Dendritic cell treated with granulocyte-macrophage colony-stimulating factor and Interleukin-4, amounts not matched to agents 40 ng/mL and 50 ng/mL, for 4 days (primary cell): ENCODE measurements around the gene TTC1.

Experiments used
- H3K27ac Mint-ChIP-seq: one replicate; pipeline ENCODE4 v1.8.0; 2022; ENCODE audit warnings: mild to moderate bottlenecking, mixed read lengths
- H3K27me3 Mint-ChIP-seq: one replicate; pipeline ENCODE4 v1.8.0; 2022; ENCODE audit warnings: mild to moderate bottlenecking, mixed read lengths
- H3K36me3 Mint-ChIP-seq: one replicate; pipeline ENCODE4 v1.8.0; 2022; ENCODE audit warnings: low read depth, mixed read lengths
- H3K4me1 Mint-ChIP-seq: one replicate; pipeline ENCODE4 v1.8.0; 2022; ENCODE audit warnings: low read depth, mixed read lengths
- H3K4me3 Mint-ChIP-seq: one replicate; pipeline ENCODE4 v1.8.0; 2022; ENCODE audit warnings: mild to moderate bottlenecking, moderate library complexity, mixed read lengths
- H3K9me3 Mint-ChIP-seq: one replicate; pipeline ENCODE4 v1.8.0; 2022; ENCODE audit warnings: mixed read lengths
- intact Hi-C: fragments of 100-400 bp; cut with micrococcal nuclease; formaldehyde crosslinking; loops from one replicate; pipeline ENCODE4 v1.15.0; 2022

TTC1 gene

GRCh38 chr5:160018945-160019625 lies 10.1 kb downstream of the TTC1 start:
- H3K27ac Mint-ChIP-seq: no peak overlapping the region
- no peaks in the 10 kb centered on the region for H3K27me3 Mint-ChIP-seq
- H3K9me3 Mint-ChIP-seq: no peaks in the 10 kb centered on the region
- intact Hi-C loops: no loop called here
- peaks cover 56% of the 10 kb centered on the region for H3K36me3 Mint-ChIP-seq
- no peak overlapping the region for H3K4me3 Mint-ChIP-seq
- peaks cover 6% of the 10 kb centered on the region for H3K4me1 Mint-ChIP-seq

- Mint-ChIP-seq H3K4me1 (peaks cover 6% of the 10 kb centered on the region), H3K27ac (peak overlapping the region; percentile 48), H3K9me3 (no peaks in the 10 kb centered on the region), H3K36me3 (peaks cover 63% of the 10 kb centered on the region), H3K4me3 (no peak overlapping the region), H3K27me3 (no peaks in the 10 kb centered on the region)
- intact Hi-C loops: loop anchor here (2.0 to 10.0 kb wide), 4 partner anchors 94 to 370 kb away; partner anchors contain the start of gene PWWP2A
Observed at GRCh38 chr5:160020266-160020770, 11.4 kb downstream of the TTC1 start.

- H3K4me1 Mint-ChIP-seq: peaks cover 10% of the 10 kb centered on the region
- no peaks in the 10 kb centered on the region for H3K9me3 Mint-ChIP-seq
- no peak overlapping the region for H3K27ac Mint-ChIP-seq
- no peak overlapping the region for H3K4me3 Mint-ChIP-seq
- H3K27me3 Mint-ChIP-seq: no peaks in the 10 kb centered on the region
- H3K36me3 Mint-ChIP-seq: peaks cover 64% of the 10 kb centered on the region
- intact Hi-C loops: loop anchor here (2.0 to 10.0 kb wide), 4 partner anchors 94 to 370 kb away; partner anchors contain the start of gene PWWP2A
Observed at GRCh38 chr5:160020964-160021363, 12.0 kb downstream of the TTC1 start.

- Mint-ChIP-seq H3K4me1 (peaks cover 18% of the 10 kb centered on the region), H3K4me3 (no peak overlapping the region), H3K9me3 (no peaks in the 10 kb centered on the region), H3K27me3 (no peaks in the 10 kb centered on the region), H3K27ac (no peak overlapping the region), H3K36me3 (peaks cover 70% of the 10 kb centered on the region)
- intact Hi-C loops: loop anchor here (2.0 to 10.0 kb wide), 4 partner anchors 93 to 369 kb away; partner anchors contain the start of gene PWWP2A
Observed at GRCh38 chr5:160021831-160022446, 13.0 kb downstream of the TTC1 start.

- Mint-ChIP-seq H3K27ac (peak overlapping the region; percentile 5), H3K36me3 (peaks cover 69% of the 10 kb centered on the region), H3K9me3 (no peaks in the 10 kb centered on the region), H3K4me3 (no peak overlapping the region), H3K4me1 (peaks cover 18% of the 10 kb centered on the region), H3K27me3 (no peaks in the 10 kb centered on the region)
- intact Hi-C loops: loop anchor here (5.0 to 10.0 kb wide), 3 partner anchors 92 to 324 kb away; partner anchors contain the start of gene PWWP2A
Observed at GRCh38 chr5:160023007-160023907, 14.3 kb downstream of the TTC1 start.

GRCh38 chr5:160023908-160024630 lies 15.1 kb downstream of the TTC1 start:
- no peaks in the 10 kb centered on the region for H3K27me3 Mint-ChIP-seq
- H3K4me3 Mint-ChIP-seq: no peak overlapping the region
- H3K36me3 Mint-ChIP-seq: peaks cover 70% of the 10 kb centered on the region
- H3K27ac Mint-ChIP-seq: peak overlapping the region; percentile 5
- H3K9me3 Mint-ChIP-seq: no peaks in the 10 kb centered on the region
- H3K4me1 Mint-ChIP-seq: peaks cover 18% of the 10 kb centered on the region
- intact Hi-C loops: loop anchor here (5.0 to 10.0 kb wide), 3 partner anchors 91 to 323 kb away; partner anchors contain the start of gene PWWP2A

GRCh38 chr5:160029004-160029403 lies 20.1 kb downstream of the TTC1 start:
- Mint-ChIP-seq H3K27me3 (no peaks in the 10 kb centered on the region), H3K9me3 (no peaks in the 10 kb centered on the region), H3K4me3 (no peak overlapping the region), H3K36me3 (peaks cover 70% of the 10 kb centered on the region), H3K27ac (no peak overlapping the region), H3K4me1 (peaks cover 11% of the 10 kb centered on the region)
- intact Hi-C loops: loop anchor here (10.0 kb wide), 1 partner anchor 86 kb away; the partner anchor contains the start of gene PWWP2A

- H3K4me3 Mint-ChIP-seq: no peak overlapping the region
- H3K9me3 Mint-ChIP-seq: no peaks in the 10 kb centered on the region
- no peaks in the 10 kb centered on the region for H3K27me3 Mint-ChIP-seq
- peaks cover 11% of the 10 kb centered on the region for H3K4me1 Mint-ChIP-seq
- H3K27ac Mint-ChIP-seq: no peak overlapping the region
- intact Hi-C loops: loop anchor here (10.0 kb wide), 1 partner anchor 85 kb away; the partner anchor contains the start of gene PWWP2A
- H3K36me3 Mint-ChIP-seq: peaks cover 64% of the 10 kb centered on the region
Observed at GRCh38 chr5:160029540-160030139, 20.7 kb downstream of the TTC1 start.

- Mint-ChIP-seq H3K27ac (no peak overlapping the region), H3K9me3 (no peaks in the 10 kb centered on the region), H3K4me1 (peaks cover 9% of the 10 kb centered on the region), H3K27me3 (no peaks in the 10 kb centered on the region), H3K36me3 (peaks cover 63% of the 10 kb centered on the region), H3K4me3 (no peak overlapping the region)
- intact Hi-C loops: no loop called here
Observed at GRCh38 chr5:160030631-160031377, 21.9 kb downstream of the TTC1 start.

GRCh38 chr5:160033546-160034252 lies 24.8 kb downstream of the TTC1 start:
- H3K36me3 Mint-ChIP-seq: peaks cover 64% of the 10 kb centered on the region
- H3K4me1 Mint-ChIP-seq: no peaks in the 10 kb centered on the region
- intact Hi-C loops: no loop called here
- H3K27me3 Mint-ChIP-seq: no peaks in the 10 kb centered on the region
- no peaks in the 10 kb centered on the region for H3K9me3 Mint-ChIP-seq
- no peak overlapping the region for H3K4me3 Mint-ChIP-seq
- no peak overlapping the region for H3K27ac Mint-ChIP-seq

- Mint-ChIP-seq H3K27me3 (no peaks in the 10 kb centered on the region), H3K4me1 (no peaks in the 10 kb centered on the region), H3K27ac (no peak overlapping the region), H3K9me3 (no peaks in the 10 kb centered on the region), H3K4me3 (no peak overlapping the region), H3K36me3 (peaks cover 62% of the 10 kb centered on the region)
- intact Hi-C loops: no loop called here
Observed at GRCh38 chr5:160036243-160036642, 27.3 kb downstream of the TTC1 start.

- Mint-ChIP-seq H3K27me3 (no peaks in the 10 kb centered on the region), H3K27ac (no peak overlapping the region), H3K4me1 (no peaks in the 10 kb centered on the region), H3K36me3 (peaks cover 66% of the 10 kb centered on the region), H3K9me3 (no peaks in the 10 kb centered on the region), H3K4me3 (no peak overlapping the region)
- intact Hi-C loops: no loop called here
Observed at GRCh38 chr5:160036884-160037283, 27.9 kb downstream of the TTC1 start.
